Globus pallidus (tissue), 1 donor: ENCODE data around the gene SUSD1.
"Not testable (repeated sequence)": the region's sequence is repeated elsewhere in the genome, so short reads cannot be mapped to it uniquely, and the experiment has no call there.

Experiments used
- DNase-seq: peaks from one replicate; pipeline ENCODE4 v3.0.0-alpha.2; 2015; ENCODE audit warnings: low spot score

SUSD1 gene

GRCh38 chr9:112173489-112174221 lies 1.4 kb downstream of the SUSD1 start:
- no peak for DNase-seq

GRCh38 chr9:112170968-112171367 lies 4.1 kb downstream of the SUSD1 start:
- no peak for DNase-seq

- no peak for DNase-seq
These were observed 4.9 kb downstream of the SUSD1 start for GRCh38 chr9:112170235-112170634.

DNA sequence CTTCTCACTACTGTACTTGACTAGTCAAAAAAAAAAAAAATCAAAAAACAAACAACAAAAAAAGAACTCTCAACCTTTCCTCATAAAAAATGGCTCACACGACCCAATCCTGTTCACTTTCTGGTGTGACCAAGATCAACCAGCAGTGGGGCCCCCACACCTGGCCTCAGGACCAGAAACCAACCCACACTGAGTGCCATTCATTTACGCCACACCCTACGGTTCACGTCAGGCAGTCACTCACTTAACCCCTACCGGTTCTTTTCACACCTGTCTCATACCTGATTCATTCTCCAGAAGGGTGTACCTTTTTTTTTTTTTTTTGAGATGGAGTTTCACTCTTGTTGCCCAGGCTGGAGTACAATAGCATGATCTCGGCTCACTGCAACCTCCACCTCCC lies 5.7 kb downstream of the SUSD1 start:
- DNase-seq = no peak

DNA sequence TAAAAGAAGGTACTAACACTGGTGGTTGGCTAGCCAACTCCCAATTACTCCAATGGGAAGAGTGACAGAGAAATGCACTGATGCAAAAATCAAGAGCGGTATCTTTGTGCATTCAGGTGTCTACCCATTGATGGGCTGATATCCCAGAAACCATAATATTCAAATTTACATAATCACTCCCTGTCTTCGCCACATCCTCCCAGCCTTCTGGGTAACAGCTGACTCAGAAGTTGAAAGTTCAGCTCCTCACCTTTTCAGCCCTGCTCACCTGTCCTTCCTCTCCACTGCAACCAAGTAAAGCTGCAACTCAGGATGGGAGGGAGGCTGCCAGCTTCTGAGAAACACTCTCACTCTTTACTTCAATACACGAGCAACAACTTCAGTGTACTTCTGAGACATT lies 6.9 kb downstream of the SUSD1 start:
- DNase-seq = no peak

GRCh38 chr9:112166176-112167140 lies 8.6 kb downstream of the SUSD1 start:
- DNase-seq = no peak

- DNase-seq = no peak
These were observed 12.3 kb downstream of the SUSD1 start for GRCh38 chr9:112162621-112163413.

GRCh38 chr9:112159781-112160180 lies 15.3 kb downstream of the SUSD1 start:
- DNase-seq = no peak

- DNase-seq = no peak
These were observed 16.3 kb downstream of the SUSD1 start for GRCh38 chr9:112158656-112159367.

GRCh38 chr9:112157961-112158360 lies 17.1 kb downstream of the SUSD1 start:
- DNase-seq = no peak

DNA sequence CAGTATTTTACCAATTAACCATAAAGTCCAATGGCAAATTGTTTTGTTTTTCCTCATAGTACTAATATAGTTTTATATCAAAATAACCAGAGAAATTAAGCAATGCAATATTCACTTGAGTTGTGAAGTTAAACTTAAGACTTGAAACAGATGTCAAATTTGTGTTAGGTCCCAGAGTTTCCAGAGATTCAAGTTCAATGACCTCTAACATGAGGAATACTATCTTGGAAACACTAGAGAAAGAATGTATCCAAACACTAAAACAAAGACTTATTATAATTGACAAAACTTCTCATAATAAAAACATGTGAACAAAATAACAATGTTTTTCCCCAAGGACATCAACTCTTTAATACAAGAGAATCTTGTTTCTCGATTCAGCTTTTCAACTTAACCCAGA lies 18.0 kb downstream of the SUSD1 start:
- DNase-seq = no peak

- no peak for DNase-seq
These were observed 25.9 kb downstream of the SUSD1 start for GRCh38 chr9:112149211-112149610.

DNA sequence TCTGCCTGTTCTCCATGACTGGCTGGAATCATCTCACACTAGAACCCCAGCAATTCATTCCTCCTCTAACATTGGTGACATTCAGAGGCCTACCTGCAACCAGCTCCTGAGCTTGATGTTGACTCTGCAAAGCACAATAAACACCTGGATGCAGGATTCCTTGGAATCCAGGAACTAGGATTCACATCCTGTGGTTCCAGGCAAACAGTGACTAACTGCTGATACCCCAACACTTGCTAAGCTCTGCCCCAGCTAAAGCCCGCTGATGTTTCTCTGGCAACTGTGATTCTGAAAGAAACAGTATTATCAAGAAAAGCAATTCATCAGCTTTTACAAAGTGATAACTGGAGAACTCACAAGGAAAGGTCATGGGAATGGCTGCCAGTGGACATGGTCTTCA lies 29.2 kb downstream of the SUSD1 start:
- DNase-seq = no peak

DNA sequence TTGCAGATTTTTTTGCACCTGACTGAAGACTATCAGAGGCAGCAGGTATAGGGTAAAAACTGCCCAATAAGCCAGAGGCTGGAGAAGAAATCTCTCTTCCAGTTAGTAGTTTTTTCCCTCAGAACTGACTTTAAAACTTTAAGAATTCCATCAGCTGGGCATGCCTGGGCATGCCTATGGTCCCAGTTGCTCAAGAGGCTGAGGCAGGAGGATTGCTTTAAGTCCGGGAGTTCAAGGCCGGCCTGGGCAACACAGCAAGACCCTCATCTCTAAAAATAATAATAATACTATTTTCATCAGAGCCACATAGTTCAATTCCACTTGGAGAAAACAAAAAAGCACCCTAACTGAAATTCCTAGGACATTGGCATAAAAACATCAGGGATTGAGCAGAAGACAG lies 30.3 kb downstream of the SUSD1 start:
- no peak for DNase-seq

DNA sequence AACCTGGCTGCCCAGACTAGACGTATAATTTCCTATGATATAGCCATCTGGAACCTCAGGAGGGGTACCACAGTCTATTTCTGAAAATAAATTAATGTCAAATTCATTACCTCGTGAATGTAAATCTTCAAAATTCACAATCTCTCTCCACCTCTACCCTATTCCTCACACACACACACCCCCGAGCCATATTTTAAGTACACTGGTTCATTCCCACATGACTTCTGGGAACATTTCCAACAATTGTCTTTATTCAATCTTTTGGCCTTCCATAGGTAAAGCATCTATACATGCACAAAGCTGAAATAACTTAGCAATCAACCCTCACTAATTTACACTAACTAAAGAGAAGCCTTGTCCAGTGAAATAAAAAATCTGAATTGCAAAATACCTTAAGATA lies 32.7 kb downstream of the SUSD1 start:
- no peak for DNase-seq

DNA sequence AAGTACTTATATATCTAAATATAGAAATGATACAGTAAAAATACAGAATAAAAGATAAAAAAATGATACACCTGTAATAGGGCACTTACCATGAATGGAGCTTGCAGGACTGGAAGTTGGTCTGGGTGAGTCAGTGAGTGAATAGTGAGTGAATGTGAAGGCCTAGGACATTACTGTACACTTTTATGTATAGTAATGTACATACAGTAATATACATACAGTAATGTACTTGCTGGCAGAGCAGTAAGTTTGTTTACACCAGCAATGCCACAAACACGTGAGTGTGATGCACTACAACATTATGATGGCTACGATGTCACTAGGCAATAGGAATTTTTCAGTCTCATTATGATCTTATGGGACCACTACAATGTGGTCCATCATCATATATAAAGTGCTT lies 34.2 kb downstream of the SUSD1 start:
- no peak for DNase-seq

DNA sequence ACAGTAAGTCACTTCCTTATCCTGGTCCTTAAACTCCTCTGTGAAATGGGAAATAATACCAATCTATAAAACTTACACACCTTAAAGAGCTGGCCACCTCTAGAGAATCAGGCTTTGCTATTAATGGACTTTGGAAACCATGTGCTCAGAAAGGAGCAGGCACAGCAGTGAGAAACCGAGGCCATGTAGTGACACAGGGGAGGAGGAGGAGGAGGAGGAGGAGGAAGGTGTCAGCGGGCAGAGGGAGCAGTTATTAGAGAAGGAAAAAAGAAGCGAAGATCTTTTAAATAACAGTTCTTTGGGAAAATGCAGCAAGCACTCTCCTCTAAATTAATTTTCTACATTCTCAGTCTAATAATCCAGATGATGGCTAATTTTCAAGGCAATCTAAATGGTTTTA lies 38.0 kb downstream of the SUSD1 start:
- DNase-seq = no peak

- no peak for DNase-seq
These were observed 39.4 kb downstream of the SUSD1 start for GRCh38 chr9:112135706-112136105.

DNA sequence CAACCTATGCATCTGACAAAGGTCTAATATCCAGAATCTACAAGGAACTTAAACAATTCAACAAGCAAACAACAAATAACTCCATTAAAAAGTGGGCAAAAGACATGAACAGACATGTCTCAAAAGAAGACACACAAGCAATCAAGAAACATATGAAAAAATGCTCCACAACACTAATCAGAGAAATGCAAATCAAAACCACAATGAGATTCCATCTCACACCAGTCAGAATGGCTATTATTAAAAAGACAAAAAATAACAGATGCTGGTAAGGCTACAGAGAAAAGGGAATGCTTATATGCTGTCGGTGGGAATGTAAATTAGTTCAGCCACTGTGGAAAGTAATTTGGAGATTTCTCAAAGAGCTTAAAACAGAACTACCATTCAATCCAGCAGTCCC lies 41.3 kb downstream of the SUSD1 start:
- not testable (repeated sequence) for DNase-seq

- no peak for DNase-seq
These were observed 42.7 kb downstream of the SUSD1 start for GRCh38 chr9:112132356-112132755.

DNA sequence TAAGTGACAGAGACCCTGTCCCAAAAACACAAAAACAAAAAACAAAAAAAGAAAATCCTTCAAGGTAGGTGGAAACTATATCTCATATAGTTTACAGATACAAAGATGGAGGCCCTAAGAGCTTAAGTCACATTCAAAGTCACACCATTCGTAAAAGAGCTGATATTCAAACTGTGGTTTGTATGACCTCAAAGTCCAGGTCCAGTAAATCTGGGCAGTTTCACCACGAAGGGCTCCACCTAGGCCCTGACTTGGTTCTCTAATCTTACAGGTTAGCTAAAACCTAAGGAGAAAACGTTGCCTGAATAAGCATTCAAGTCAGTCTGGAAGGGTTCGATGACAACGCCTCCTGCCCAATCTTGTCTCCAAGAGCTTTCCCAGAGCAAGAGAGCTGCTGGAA lies 44.1 kb downstream of the SUSD1 start:
- DNase-seq = no peak

DNA sequence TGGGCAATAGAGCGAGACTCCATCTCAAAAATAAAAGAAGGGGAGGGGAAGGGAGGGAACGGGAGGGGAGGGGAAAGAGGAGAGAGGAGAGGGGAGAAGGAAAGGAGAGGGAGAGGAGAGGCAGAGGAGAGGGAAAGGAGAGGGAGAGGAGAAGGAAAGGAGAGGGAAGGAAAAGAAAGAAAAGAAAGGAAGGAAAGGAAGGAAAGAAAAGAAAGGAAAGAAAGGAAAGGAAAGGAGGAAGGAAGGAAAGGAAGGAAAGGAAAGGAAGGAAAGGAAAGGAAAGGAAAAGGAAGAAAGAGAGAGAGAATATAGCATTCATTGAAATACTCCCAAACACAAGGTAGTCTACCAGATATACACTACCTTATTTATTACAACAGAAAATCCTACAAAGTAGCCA lies 44.8 kb downstream of the SUSD1 start:
- DNase-seq = no peak
